HEK293 (cell line): ENCODE results near the gene ITGA5.

Source experiments
- CTCF ChIA-PET: fragments of 350-600 bp; formaldehyde crosslinking; extraction: SDS; loops from one replicate; lab custom pipeline; 2021; ENCODE audit warnings: antibody characterized with exemption; lab: Yijun Ruan, JAX
- POLR2A ChIA-PET: fragments of 300-600 bp; formaldehyde crosslinking; extraction: SDS; loops from one replicate; lab custom pipeline; 2020; ENCODE audit warnings: antibody characterized with exemption, inconsistent platforms; lab: Yijun Ruan, JAX
- H3K27ac ChIP-seq: fragments of 200-500 bp; sonication (Bioruptor generic); 2 replicates; pipeline ENCODE4 v1.5.1; 2014; ENCODE audit warnings: low read depth, low read length, control low read depth, inconsistent platforms; ENCODE audit errors: extremely low read depth
- H3K36me3 ChIP-seq, 2 experiments: fragments of 200-500 bp in 1 of 2; sonication (Bioruptor generic) in 1 of 2; 1 replicate in 1 of 2; 2 replicates in 1 of 2; pipeline ENCODE4 v1.5.1; 2014 to 2017; ENCODE audit warnings: inconsistent platforms in 2 of 2, low read length in 2 of 2; ENCODE audit not compliant: control insufficient read depth in 2 of 2, insufficient read depth in 1 of 2
- H3K4me1 ChIP-seq: fragments of 200-500 bp; sonication (Bioruptor generic); 2 replicates; pipeline ENCODE4 v1.5.1; 2014; ENCODE audit warnings: mild to moderate bottlenecking, low read length, inconsistent platforms; ENCODE audit not compliant: control insufficient read depth, insufficient read depth
- H3K4me3 ChIP-seq: 2 replicates; pipeline ENCODE4 v1.5.1; 2011; ENCODE audit warnings: low read depth, mild to moderate bottlenecking, control low read depth, low read length, moderate library complexity
- H3K9me3 ChIP-seq: fragments of 200-500 bp; sonication (Bioruptor generic); 2 replicates; pipeline ENCODE4 v1.5.1; 2014; ENCODE audit warnings: low read depth, low read length, inconsistent platforms; ENCODE audit not compliant: control insufficient read depth, insufficient read depth
- KLF10 ChIP-seq: fragments of 450-650 bp; IDR thresholded peaks from 2 replicates; pipeline ENCODE4 v1.5.1; 2018; ENCODE audit warnings: missing biosample characterization, mild to moderate bottlenecking, missing genetic modification characterization
- SCRT1 ChIP-seq: fragments of 450-650 bp; formaldehyde crosslinking; IDR thresholded peaks from 2 replicates; pipeline ENCODE4 v1.5.1; 2016; ENCODE audit warnings: missing biosample characterization, missing genetic modification characterization, borderline replicate concordance
- YY1 ChIP-seq: fragments of 450-650 bp; formaldehyde crosslinking; IDR thresholded peaks from 2 replicates; pipeline ENCODE4 v1.5.1; 2018; ENCODE audit warnings: missing biosample characterization, missing genetic modification characterization
- ZBTB7A ChIP-seq: fragments of 450-650 bp; formaldehyde crosslinking; IDR thresholded peaks from 2 replicates; pipeline ENCODE4 v1.5.1; 2016; ENCODE audit warnings: low read depth, missing biosample characterization, missing genetic modification characterization
- ZNF112 ChIP-seq: fragments of 450-650 bp; formaldehyde crosslinking; IDR thresholded peaks from 2 replicates; pipeline ENCODE4 v1.5.0; 2017; ENCODE audit warnings: missing biosample characterization, missing genetic modification characterization
- ZNF146 ChIP-seq: fragments of 450-650 bp; formaldehyde crosslinking; IDR thresholded peaks from 2 replicates; pipeline ENCODE4 v1.5.1; 2016; ENCODE audit warnings: missing biosample characterization, missing genetic modification characterization
- ZNF211 ChIP-seq: fragments of 450-650 bp; formaldehyde crosslinking; IDR thresholded peaks from 2 replicates; pipeline ENCODE4 v1.5.1; 2016; ENCODE audit warnings: low read depth, missing biosample characterization, missing genetic modification characterization
- ZNF354C ChIP-seq: fragments of 450-650 bp; formaldehyde crosslinking; IDR thresholded peaks from 2 replicates; pipeline ENCODE4 v1.5.1; 2016; ENCODE audit warnings: missing biosample characterization, missing genetic modification characterization, low read depth, borderline replicate concordance
- ZNF473 ChIP-seq: fragments of 450-650 bp; formaldehyde crosslinking; IDR thresholded peaks from 2 replicates; pipeline ENCODE4 v1.5.1; 2017; ENCODE audit warnings: missing biosample characterization, missing genetic modification characterization
- ZNF560 ChIP-seq: fragments of 450-650 bp; formaldehyde crosslinking; IDR thresholded peaks from 2 replicates; pipeline ENCODE4 v1.5.1; 2017; ENCODE audit warnings: missing biosample characterization, missing genetic modification characterization, borderline replicate concordance
- ZNF596 ChIP-seq: fragments of 450-650 bp; IDR thresholded peaks from 2 replicates; pipeline ENCODE4 v1.5.0; 2018; ENCODE audit warnings: missing biosample characterization, mild to moderate bottlenecking, missing genetic modification characterization, moderate library complexity
- ZNF654 ChIP-seq: fragments of 450-650 bp; formaldehyde crosslinking; IDR thresholded peaks from 2 replicates; pipeline ENCODE4 v1.5.1; 2016; ENCODE audit warnings: low read depth, missing biosample characterization, missing genetic modification characterization
- ZNF707 ChIP-seq: fragments of 450-650 bp; formaldehyde crosslinking; IDR thresholded peaks from 2 replicates; pipeline ENCODE4 v1.5.1; 2016; ENCODE audit warnings: missing biosample characterization, missing genetic modification characterization
- ZNF785 ChIP-seq: fragments of 450-650 bp; formaldehyde crosslinking; IDR thresholded peaks from 2 replicates; pipeline ENCODE4 v1.5.1; 2016; ENCODE audit warnings: missing biosample characterization, missing genetic modification characterization
- ZNF792 ChIP-seq: fragments of 450-650 bp; formaldehyde crosslinking; IDR thresholded peaks from 2 replicates; pipeline ENCODE4 v1.5.1; 2016; ENCODE audit warnings: missing biosample characterization, missing genetic modification characterization
- TF ChIP-seq, protein P1 (sequence below): fragments of 450-650 bp; formaldehyde crosslinking; IDR thresholded peaks from 2 replicates; pipeline ENCODE4 v1.5.1; 2016; ENCODE audit warnings: missing biosample characterization, missing genetic modification characterization
- TF ChIP-seq, protein P2 (sequence below): fragments of 450-650 bp; formaldehyde crosslinking; IDR thresholded peaks from 2 replicates; pipeline ENCODE4 v1.5.1; 2016; ENCODE audit warnings: missing biosample characterization, missing genetic modification characterization
- TF ChIP-seq, protein P3 (sequence below): fragments of 450-650 bp; formaldehyde crosslinking; IDR thresholded peaks from 2 replicates; pipeline ENCODE4 v1.5.1; 2016; ENCODE audit warnings: missing biosample characterization, missing genetic modification characterization
- TF ChIP-seq, protein P4 (sequence below): fragments of 450-650 bp; formaldehyde crosslinking; IDR thresholded peaks from 2 replicates; pipeline ENCODE4 v1.5.1; 2016; ENCODE audit warnings: missing biosample characterization, missing genetic modification characterization

Gene ITGA5

DNA sequence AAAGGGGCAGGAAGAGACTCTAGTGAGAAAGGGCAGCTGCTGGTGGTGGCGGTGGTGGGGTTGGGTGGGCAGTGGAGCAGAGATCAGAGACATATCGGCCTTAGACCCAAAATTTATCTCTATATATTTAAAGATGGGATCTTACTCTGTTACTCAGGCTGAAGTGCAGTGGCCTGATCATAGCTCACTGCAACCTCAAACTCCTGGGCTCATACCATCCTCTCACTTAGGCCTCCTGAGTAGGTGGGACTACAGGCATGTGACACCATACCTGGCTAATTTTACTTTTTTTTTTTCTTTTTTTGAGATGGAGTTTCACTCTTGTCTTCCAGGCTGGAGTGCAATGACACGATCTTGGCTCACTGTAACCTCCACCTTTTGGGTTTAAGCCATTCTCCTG, 18.6 kb upstream of the ITGA5 start:
- CTCF ChIA-PET: interaction anchor here (0.7 to 33.6 kb wide), 9 partner anchors 10 to 888 kb away, joined by 3 to 924 read pairs (median 25); partner anchors contain the start of gene ITGA5
- no peak overlapping the region for H3K4me3 ChIP-seq
- POLR2A ChIA-PET: interaction anchor here (1.7 kb wide), 1 partner anchor 38 kb away, joined by 6 read pairs; no protein-coding TSS in a partner anchor
- no peaks in the 10 kb centered on the region for H3K9me3 ChIP-seq
- H3K36me3 ChIP-seq: no peaks in the 10 kb centered on the region
- no peaks in the 10 kb centered on the region; the same call in 1 of the 2 replicates for H3K4me1 ChIP-seq
- H3K27ac ChIP-seq: no peak overlapping the region
- TF ChIP-seq ZNF596 (tag by site-specific recombination) (no peak), ZNF560 (tag by site-specific recombination) (no peak)
- TF ChIP-seq, protein P1, sequence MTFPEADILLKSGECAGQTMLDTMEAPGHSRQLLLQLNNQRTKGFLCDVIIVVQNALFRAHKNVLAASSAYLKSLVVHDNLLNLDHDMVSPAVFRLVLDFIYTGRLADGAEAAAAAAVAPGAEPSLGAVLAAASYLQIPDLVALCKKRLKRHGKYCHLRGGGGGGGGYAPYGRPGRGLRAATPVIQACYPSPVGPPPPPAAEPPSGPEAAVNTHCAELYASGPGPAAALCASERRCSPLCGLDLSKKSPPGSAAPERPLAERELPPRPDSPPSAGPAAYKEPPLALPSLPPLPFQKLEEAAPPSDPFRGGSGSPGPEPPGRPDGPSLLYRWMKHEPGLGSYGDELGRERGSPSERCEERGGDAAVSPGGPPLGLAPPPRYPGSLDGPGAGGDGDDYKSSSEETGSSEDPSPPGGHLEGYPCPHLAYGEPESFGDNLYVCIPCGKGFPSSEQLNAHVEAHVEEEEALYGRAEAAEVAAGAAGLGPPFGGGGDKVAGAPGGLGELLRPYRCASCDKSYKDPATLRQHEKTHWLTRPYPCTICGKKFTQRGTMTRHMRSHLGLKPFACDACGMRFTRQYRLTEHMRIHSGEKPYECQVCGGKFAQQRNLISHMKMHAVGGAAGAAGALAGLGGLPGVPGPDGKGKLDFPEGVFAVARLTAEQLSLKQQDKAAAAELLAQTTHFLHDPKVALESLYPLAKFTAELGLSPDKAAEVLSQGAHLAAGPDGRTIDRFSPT: no peak

DNA sequence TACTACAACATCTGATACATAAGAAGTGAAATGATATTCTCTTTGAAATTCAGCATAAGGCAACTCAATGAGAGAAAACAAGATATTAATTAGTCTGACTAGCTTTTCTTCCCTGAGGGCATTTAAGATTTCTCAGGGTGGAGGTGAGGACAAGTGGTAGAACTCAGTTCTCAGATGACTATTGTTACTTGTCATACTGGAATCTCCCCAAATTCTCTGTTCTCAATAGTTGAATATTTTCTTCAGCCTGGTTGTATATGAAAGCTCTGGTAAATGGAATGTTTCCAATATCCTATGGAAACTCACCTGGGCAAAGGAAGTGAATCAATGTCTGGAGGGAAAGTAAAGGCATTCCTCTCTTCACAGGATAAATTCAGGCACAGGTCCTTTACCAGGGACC, 18.2 kb upstream of the ITGA5 start:
- H3K4me1 ChIP-seq: peaks cover 4% of the 10 kb centered on the region
- TF ChIP-seq ZNF112 (tag by site-specific recombination): no peak
- TF ChIP-seq, protein P2, sequence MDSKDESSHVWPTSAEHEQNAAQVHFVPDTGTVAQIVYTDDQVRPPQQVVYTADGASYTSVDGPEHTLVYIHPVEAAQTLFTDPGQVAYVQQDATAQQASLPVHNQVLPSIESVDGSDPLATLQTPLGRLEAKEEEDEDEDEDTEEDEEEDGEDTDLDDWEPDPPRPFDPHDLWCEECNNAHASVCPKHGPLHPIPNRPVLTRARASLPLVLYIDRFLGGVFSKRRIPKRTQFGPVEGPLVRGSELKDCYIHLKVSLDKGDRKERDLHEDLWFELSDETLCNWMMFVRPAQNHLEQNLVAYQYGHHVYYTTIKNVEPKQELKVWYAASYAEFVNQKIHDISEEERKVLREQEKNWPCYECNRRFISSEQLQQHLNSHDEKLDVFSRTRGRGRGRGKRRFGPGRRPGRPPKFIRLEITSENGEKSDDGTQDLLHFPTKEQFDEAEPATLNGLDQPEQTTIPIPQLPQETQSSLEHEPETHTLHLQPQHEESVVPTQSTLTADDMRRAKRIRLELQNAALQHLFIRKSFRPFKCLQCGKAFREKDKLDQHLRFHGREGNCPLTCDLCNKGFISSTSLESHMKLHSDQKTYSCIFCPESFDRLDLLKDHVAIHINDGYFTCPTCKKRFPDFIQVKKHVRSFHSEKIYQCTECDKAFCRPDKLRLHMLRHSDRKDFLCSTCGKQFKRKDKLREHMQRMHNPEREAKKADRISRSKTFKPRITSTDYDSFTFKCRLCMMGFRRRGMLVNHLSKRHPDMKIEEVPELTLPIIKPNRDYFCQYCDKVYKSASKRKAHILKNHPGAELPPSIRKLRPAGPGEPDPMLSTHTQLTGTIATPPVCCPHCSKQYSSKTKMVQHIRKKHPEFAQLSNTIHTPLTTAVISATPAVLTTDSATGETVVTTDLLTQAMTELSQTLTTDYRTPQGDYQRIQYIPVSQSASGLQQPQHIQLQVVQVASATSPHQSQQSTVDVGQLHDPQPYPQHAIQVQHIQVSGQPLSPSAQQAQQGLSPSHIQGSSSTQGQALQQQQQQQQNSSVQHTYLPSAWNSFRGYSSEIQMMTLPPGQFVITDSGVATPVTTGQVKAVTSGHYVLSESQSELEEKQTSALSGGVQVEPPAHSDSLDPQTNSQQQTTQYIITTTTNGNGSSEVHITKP (tag by site-specific recombination): no peak
- TF ChIP-seq ZNF473 (tag by site-specific recombination): no peak
- TF ChIP-seq ZNF785 (tag by site-specific recombination): no peak
- TF ChIP-seq ZNF146 (tag by site-specific recombination): no peak
- no peak for TF ChIP-seq ZNF211 (tag by site-specific recombination)
- TF ChIP-seq ZNF354C (tag by site-specific recombination): no peak
- no peak for TF ChIP-seq KLF10 (tag by site-specific recombination)
- TF ChIP-seq, protein P3, sequence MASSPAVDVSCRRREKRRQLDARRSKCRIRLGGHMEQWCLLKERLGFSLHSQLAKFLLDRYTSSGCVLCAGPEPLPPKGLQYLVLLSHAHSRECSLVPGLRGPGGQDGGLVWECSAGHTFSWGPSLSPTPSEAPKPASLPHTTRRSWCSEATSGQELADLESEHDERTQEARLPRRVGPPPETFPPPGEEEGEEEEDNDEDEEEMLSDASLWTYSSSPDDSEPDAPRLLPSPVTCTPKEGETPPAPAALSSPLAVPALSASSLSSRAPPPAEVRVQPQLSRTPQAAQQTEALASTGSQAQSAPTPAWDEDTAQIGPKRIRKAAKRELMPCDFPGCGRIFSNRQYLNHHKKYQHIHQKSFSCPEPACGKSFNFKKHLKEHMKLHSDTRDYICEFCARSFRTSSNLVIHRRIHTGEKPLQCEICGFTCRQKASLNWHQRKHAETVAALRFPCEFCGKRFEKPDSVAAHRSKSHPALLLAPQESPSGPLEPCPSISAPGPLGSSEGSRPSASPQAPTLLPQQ (tag by site-specific recombination): no peak
- no peak for TF ChIP-seq ZNF707
- TF ChIP-seq SCRT1 (tag by site-specific recombination): no peak
- no peak for TF ChIP-seq ZNF654 (tag by site-specific recombination)
- no peak for TF ChIP-seq ZBTB7A (tag by site-specific recombination)
- no peak for TF ChIP-seq YY1 (tag by site-specific recombination)
- TF ChIP-seq ZNF792: no peak
- TF ChIP-seq, protein P4, sequence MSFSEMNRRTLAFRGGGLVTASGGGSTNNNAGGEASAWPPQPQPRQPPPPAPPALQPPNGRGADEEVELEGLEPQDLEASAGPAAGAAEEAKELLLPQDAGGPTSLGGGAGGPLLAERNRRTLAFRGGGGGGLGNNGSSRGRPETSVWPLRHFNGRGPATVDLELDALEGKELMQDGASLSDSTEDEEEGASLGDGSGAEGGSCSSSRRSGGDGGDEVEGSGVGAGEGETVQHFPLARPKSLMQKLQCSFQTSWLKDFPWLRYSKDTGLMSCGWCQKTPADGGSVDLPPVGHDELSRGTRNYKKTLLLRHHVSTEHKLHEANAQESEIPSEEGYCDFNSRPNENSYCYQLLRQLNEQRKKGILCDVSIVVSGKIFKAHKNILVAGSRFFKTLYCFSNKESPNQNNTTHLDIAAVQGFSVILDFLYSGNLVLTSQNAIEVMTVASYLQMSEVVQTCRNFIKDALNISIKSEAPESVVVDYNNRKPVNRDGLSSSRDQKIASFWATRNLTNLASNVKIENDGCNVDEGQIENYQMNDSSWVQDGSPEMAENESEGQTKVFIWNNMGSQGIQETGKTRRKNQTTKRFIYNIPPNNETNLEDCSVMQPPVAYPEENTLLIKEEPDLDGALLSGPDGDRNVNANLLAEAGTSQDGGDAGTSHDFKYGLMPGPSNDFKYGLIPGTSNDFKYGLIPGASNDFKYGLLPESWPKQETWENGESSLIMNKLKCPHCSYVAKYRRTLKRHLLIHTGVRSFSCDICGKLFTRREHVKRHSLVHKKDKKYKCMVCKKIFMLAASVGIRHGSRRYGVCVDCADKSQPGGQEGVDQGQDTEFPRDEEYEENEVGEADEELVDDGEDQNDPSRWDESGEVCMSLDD (tag by site-specific recombination): no peak
- POLR2A ChIA-PET: interaction anchor here (1.7 kb wide), 1 partner anchor 38 kb away, joined by 6 read pairs; no protein-coding TSS in a partner anchor

More for the DNA sequence above, 18.2 kb upstream of the ITGA5 start:
- H3K9me3 ChIP-seq: no peaks in the 10 kb centered on the region
- CTCF ChIA-PET: interaction anchor here (0.7 to 33.6 kb wide), 9 partner anchors 11 to 887 kb away, joined by 3 to 924 read pairs (median 4); partner anchors contain the start of gene ITGA5
- H3K4me3 ChIP-seq: no peak overlapping the region
- H3K36me3 ChIP-seq: no peaks in the 10 kb centered on the region
- H3K27ac ChIP-seq: no peak overlapping the region
